ENCODE results near the gene BARHL1.

Gene BARHL1

DNA sequence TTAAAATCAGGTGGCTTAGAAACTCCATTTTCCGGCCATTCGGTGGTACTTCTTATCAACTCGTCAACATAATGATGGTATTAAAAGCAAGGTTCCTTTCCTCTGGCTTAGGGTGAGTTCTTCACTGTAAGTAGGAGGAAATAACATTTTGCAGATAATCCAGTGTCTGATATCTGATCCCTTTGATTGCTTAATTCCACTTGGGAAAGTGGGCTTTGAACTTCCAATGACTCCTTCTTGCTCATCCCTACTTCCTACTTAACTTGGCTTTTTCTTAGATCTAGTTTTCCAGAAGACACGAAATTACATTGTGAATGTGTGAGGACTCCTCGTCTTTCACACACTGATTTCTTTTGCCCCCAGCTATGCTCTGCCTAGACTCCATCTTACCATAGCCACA is 55.8 kb downstream of the BARHL1 start:
- no peak for TF ChIP-seq CTCF (IDR thresholded peaks at IDR 0.05; ENCODE audit: extremely low read depth, missing control alignments)
- no peak for DNase-seq (ENCODE audit: low spot score)

- no peak for DNase-seq (ENCODE audit: low spot score)
- no peak for TF ChIP-seq CTCF (IDR thresholded peaks at IDR 0.05; ENCODE audit: extremely low read depth, missing control alignments)
Observed at GRCh38 chr9:132639322-132639721, 56.9 kb downstream of the BARHL1 start.
